Hepatocyte (in vitro differentiated cells): Measurements from ENCODE around the gene SNRPB.

ENCODE experiments used
- CTCF ChIP-seq: fragments of 200-600 bp; sonication (generic); IDR thresholded peaks from 2 replicates; pipeline ENCODE4 v1.5.1; 2016; ENCODE audit warnings: antibody characterized with exemption, mild to moderate bottlenecking; ENCODE audit not compliant: poor library complexity
- EZH2 ChIP-seq: fragments of 200-600 bp; sonication (generic); IDR thresholded peaks from 2 replicates; pipeline ENCODE4 v1.6.1; 2016; ENCODE audit warnings: antibody characterized with exemption, mild to moderate bottlenecking, borderline replicate concordance
- EZH2phosphoT487 ChIP-seq: fragments of 200-600 bp; sonication (generic); IDR thresholded peaks from one replicate; pipeline ENCODE4 v1.6.1; 2018; ENCODE audit warnings: antibody characterized with exemption, mild to moderate bottlenecking, low read depth, moderate library complexity; ENCODE audit not compliant: unreplicated experiment, severe bottlenecking

- no peak for TF ChIP-seq CTCF
- TF ChIP-seq EZH2 = no peak
- TF ChIP-seq EZH2phosphoT487 = no peak
These were observed 53.9 kb downstream of the SNRPB start for GRCh38 chr20:2416541-2417212.
